Activated B cell treated with CpG ODN at 0.5 μM for 24 hours (primary cell): ENCODE results near the gene IL17RB. TPM values are rescaled to one million over a fixed set of nuclear protein-coding genes. Genes with fewer than 3 reads are reported as not detected.

Experiments used
- ATAC-seq: fragments of 200-7000 bp; cut with Tn5 transposase; one replicate; pipeline ENCODE4 v1.10.0; 2021; ENCODE audit warnings: low read depth, mild to moderate bottlenecking, moderate library complexity
- CTCF ChIA-PET: fragments of 350-600 bp; sonication (Branson Sonifier 250); formaldehyde crosslinking; loops from one replicate; lab custom pipeline; 2021; ENCODE audit warnings: antibody characterized with exemption; lab: Charles Lee
- POLR2A ChIA-PET: fragments of 350-600 bp; sonication (Branson Sonifier 250); formaldehyde crosslinking; loops from one replicate; lab custom pipeline; 2021; ENCODE audit warnings: antibody characterized with exemption; lab: Charles Lee
- DNase-seq: peaks from one replicate; pipeline ENCODE4 v3.0.0; 2022
- H3K27ac Mint-ChIP-seq: one replicate; pipeline ENCODE4 v1.8.0; 2020; ENCODE audit warnings: mixed read lengths
- H3K27me3 Mint-ChIP-seq: one replicate; pipeline ENCODE4 v1.8.0; 2021; ENCODE audit warnings: mixed read lengths
- H3K36me3 Mint-ChIP-seq: one replicate; pipeline ENCODE4 v1.8.0; 2021; ENCODE audit warnings: low read depth, mixed read lengths
- H3K4me1 Mint-ChIP-seq: one replicate; pipeline ENCODE4 v1.8.0; 2021; ENCODE audit warnings: mixed read lengths
- H3K4me3 Mint-ChIP-seq: one replicate; pipeline ENCODE4 v1.8.0; 2020; ENCODE audit warnings: mild to moderate bottlenecking, mixed read lengths
- H3K9me3 Mint-ChIP-seq: one replicate; pipeline ENCODE4 v1.8.0; 2020; ENCODE audit warnings: mixed read lengths
- intact Hi-C: fragments of 100-400 bp; cut with micrococcal nuclease; formaldehyde crosslinking; loops from one replicate; pipeline ENCODE4 v1.15.1; 2024
- total RNA-seq: library from RNA; stranded (reverse); gene quantifications from 2 replicates; pipeline ENCODE4 v1.2.3, GENCODE V29; 2022
- TF ChIP-seq, protein P1 (sequence below): fragments of 200-600 bp; IDR thresholded peaks from one replicate; pipeline ENCODE4 v1.8.0; 2022; ENCODE audit warnings: antibody characterized with exemption, mild to moderate bottlenecking

Gene IL17RB
- total RNA-seq, 1 donor from 2014 or later = 3.0 TPM

DNA sequence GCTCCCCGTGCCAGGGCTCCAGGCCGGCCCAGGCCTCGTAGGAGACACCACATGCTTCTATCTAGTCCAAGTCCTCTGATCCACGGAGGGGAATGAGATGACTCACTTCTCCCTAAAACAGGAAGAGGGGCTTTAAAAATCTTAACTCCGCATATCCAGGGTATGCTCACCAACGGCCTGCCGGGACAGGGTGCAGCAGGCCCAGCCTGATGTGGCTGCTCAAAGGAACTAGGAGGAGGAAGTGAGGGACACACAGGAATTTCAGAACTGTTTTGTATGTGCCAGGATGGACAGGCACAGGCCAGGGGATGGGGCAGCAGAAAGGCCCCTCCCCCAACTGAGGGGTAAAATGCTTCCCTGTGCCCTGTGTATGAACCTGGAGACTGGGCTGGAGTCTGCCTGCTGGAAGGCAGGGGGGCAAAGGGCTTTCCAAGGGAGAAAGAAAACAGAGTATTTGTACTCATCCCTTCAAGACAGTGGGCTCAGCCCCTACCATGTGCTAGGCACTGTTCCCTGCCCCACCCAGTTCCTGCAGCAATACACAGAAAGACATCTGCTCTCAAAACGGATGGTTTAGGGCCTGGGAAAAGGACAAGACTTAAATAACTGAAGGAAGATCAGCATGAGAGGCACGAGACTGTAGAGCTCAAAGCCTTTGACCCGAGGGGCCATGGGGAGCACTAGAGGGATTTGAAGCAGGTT is 22.3 kb upstream of the IL17RB start:
- H3K9me3 Mint-ChIP-seq = no peaks in the 10 kb centered on the region
- CTCF ChIA-PET = no interaction called here
- H3K4me3 Mint-ChIP-seq = no peak overlapping the region
- TF ChIP-seq, protein P1, sequence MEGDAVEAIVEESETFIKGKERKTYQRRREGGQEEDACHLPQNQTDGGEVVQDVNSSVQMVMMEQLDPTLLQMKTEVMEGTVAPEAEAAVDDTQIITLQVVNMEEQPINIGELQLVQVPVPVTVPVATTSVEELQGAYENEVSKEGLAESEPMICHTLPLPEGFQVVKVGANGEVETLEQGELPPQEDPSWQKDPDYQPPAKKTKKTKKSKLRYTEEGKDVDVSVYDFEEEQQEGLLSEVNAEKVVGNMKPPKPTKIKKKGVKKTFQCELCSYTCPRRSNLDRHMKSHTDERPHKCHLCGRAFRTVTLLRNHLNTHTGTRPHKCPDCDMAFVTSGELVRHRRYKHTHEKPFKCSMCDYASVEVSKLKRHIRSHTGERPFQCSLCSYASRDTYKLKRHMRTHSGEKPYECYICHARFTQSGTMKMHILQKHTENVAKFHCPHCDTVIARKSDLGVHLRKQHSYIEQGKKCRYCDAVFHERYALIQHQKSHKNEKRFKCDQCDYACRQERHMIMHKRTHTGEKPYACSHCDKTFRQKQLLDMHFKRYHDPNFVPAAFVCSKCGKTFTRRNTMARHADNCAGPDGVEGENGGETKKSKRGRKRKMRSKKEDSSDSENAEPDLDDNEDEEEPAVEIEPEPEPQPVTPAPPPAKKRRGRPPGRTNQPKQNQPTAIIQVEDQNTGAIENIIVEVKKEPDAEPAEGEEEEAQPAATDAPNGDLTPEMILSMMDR = no peak
- intact Hi-C loops = no loop called here
- no peaks in the 10 kb centered on the region for H3K4me1 Mint-ChIP-seq
- no peak overlapping the region for H3K27ac Mint-ChIP-seq
- ATAC-seq (no peak), DNase-seq (no peak)
- H3K27me3 Mint-ChIP-seq = no peaks in the 10 kb centered on the region
- no peaks in the 10 kb centered on the region for H3K36me3 Mint-ChIP-seq
- POLR2A ChIA-PET = no interaction called here

DNA sequence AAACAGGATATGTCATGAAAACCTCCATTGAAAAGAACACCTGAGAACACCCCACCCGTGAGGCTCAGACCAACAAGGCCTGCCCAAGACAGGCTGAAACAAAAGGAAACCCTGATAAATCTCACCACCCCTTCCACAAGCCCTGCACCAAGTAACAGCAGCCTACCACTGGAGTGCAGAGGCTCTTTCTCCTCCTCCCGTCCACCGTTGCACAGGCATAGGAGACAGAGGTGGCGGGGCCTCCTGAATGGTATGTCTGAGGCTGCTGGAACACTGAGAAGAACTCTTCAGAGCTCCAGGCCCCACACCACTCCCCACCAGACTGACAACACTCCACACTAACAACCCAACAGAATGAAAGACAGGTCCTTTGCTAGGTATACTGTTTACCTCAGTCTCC is 21.6 kb upstream of the IL17RB start:
- no peaks in the 10 kb centered on the region for H3K9me3 Mint-ChIP-seq
- POLR2A ChIA-PET = no interaction called here
- no peaks in the 10 kb centered on the region for H3K36me3 Mint-ChIP-seq
- no peak overlapping the region for H3K27ac Mint-ChIP-seq
- no peaks in the 10 kb centered on the region for H3K27me3 Mint-ChIP-seq
- no peak overlapping the region for H3K4me3 Mint-ChIP-seq
- CTCF ChIA-PET = no interaction called here
- ATAC-seq (no peak), DNase-seq (no peak)
- TF ChIP-seq, protein P1 = no peak
- intact Hi-C loops = no loop called here
- H3K4me1 Mint-ChIP-seq = no peaks in the 10 kb centered on the region

DNA sequence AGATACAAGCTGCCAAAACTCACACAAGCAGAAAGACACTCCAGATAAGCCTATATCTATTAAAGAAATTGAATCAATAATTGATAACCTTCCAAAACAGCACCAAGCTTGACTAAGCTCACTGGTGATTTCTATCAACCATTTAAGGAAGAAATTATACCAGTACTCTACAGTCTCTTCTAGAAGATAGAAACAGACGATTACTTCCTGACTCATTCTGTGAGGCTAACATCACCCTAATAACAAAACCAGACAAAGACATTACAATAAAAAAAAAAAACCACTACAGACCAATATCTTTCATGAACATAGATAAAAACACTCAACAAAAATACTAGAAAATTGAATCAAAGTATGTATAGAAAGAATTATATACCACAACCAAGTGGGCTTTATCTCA is 20.3 kb upstream of the IL17RB start:
- no peaks in the 10 kb centered on the region for H3K27me3 Mint-ChIP-seq
- no peaks in the 10 kb centered on the region for H3K9me3 Mint-ChIP-seq
- ChIA-PET POLR2A (no interaction called here), CTCF (no interaction called here)
- intact Hi-C loops = no loop called here
- H3K4me3 Mint-ChIP-seq = no peak overlapping the region
- TF ChIP-seq, protein P1 = no peak
- H3K4me1 Mint-ChIP-seq = no peaks in the 10 kb centered on the region
- no peak for ATAC-seq
- H3K27ac Mint-ChIP-seq = no peak overlapping the region
- DNase-seq = no peak
- H3K36me3 Mint-ChIP-seq = no peaks in the 10 kb centered on the region

GRCh38 chr3:53828581-53828980 is 17.8 kb upstream of the IL17RB start:
- ChIA-PET CTCF (no interaction called here), POLR2A (no interaction called here)
- Mint-ChIP-seq H3K27ac (no peak overlapping the region), H3K4me1 (no peaks in the 10 kb centered on the region), H3K36me3 (no peaks in the 10 kb centered on the region), H3K9me3 (no peaks in the 10 kb centered on the region), H3K4me3 (no peak overlapping the region), H3K27me3 (no peaks in the 10 kb centered on the region)
- ATAC-seq = no peak
- intact Hi-C loops = no loop called here
- DNase-seq = no peak
- TF ChIP-seq, protein P1 = no peak

GRCh38 chr3:53829605-53830004 is 16.8 kb upstream of the IL17RB start:
- no peaks in the 10 kb centered on the region for H3K27me3 Mint-ChIP-seq
- H3K27ac Mint-ChIP-seq = no peak overlapping the region
- POLR2A ChIA-PET = no interaction called here

More at GRCh38 chr3:53829605-53830004, 16.8 kb upstream of the IL17RB start:
- TF ChIP-seq, protein P1 = no peak
- Mint-ChIP-seq H3K4me1 (no peaks in the 10 kb centered on the region), H3K36me3 (no peaks in the 10 kb centered on the region), H3K9me3 (no peaks in the 10 kb centered on the region), H3K4me3 (no peak overlapping the region)
- no peak for DNase-seq
- intact Hi-C loops = no loop called here
- CTCF ChIA-PET = no interaction called here
- ATAC-seq = no peak
